Cardiac muscle cell (in vitro differentiated cells and primary cell): ENCODE measurements around the gene BAMBI. TPM values are rescaled to one million over a fixed set of nuclear protein-coding genes. Genes with fewer than 3 reads are reported as not detected.

Source experiments
- DNase-seq, 2 donors: peaks; one replicate each; pipeline versions ENCODE4 v3.0.0 to v3.0.0-alpha.2; 2010 to 2017; ENCODE audit warnings: low read depth in 1 of 2, low spot score in 1 of 2
- H3K27ac ChIP-seq: fragments of 200-600 bp; sonication (generic); 2 replicates; pipeline ENCODE4 v1.5.1; 2016
- H3K27me3 ChIP-seq: fragments of 200-600 bp; sonication (generic); 2 replicates; pipeline ENCODE4 v1.6.0; 2016; ENCODE audit warnings: control low read depth
- H3K36me3 ChIP-seq: fragments of 200-600 bp; sonication (generic); 2 replicates; pipeline ENCODE4 v1.5.1; 2016; ENCODE audit warnings: control low read depth
- H3K4me1 ChIP-seq: fragments of 200-600 bp; sonication (generic); 2 replicates; pipeline ENCODE4 v1.8.1; 2017; ENCODE audit warnings: low read depth, mild to moderate bottlenecking, mixed run types
- H3K4me3 ChIP-seq: fragments of 200-600 bp; sonication (generic); 2 replicates; pipeline ENCODE4 v1.5.1; 2016; ENCODE audit warnings: mild to moderate bottlenecking
- H3K9me3 ChIP-seq: fragments of 200-600 bp; sonication (generic); 2 replicates; pipeline ENCODE4 v1.5.1; 2017; ENCODE audit warnings: low read depth, mild to moderate bottlenecking, control low read depth
- CTCF ChIP-seq: IDR thresholded peaks from 2 replicates; pipeline ENCODE4 v1.5.1; 2012; ENCODE audit warnings: low read depth, mild to moderate bottlenecking, low read length
- polyA plus RNA-seq: library from polyadenylated mRNA; unstranded; fragments of >200 nt; fragmentation: Nextera tagmentation; extraction: Ambion mirVana; gene quantifications from 2 replicates; pipeline ENCODE4 v1.2.1, GENCODE V29; 2016
- total RNA-seq: library from RNA; depleted of rRNA; stranded (reverse); fragments of >200 nt; gene quantifications from 2 replicates; pipeline ENCODE4 v1.2.3, GENCODE V29; 2016

Gene BAMBI
- total and polyA plus RNA-seq, 2 experiments from 2014 or later = 651 to 1,076 TPM

DNA sequence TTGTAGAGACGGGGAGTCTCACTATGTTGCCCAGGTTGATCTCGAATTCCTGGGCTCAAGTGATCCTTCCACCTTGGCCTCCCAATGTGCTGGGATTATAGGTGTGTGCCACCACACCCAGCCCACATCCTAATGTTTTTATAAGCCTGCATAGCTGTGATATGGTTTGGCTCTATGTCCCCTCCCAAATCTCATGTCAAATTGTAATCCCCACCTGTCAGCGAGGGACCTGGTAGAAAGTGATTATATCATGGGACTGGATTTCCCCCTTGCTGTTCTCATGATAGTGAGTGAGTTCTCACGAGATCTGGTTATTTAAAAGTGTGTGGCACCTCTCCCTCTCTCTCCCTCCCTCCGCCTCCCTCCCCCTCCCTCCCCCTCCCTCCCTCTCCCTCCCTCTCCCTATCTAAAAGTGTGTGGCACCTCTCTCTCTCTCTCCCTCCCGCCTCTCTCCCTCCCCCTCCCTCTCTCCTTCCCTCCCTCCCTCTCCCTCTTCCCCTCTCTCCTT lies 13.9 kb downstream of the BAMBI start:
- Histone ChIP-seq H3K9me3 (no peaks in the 10 kb centered on the region), H3K27ac (no peak overlapping the region), H3K27me3 (no peaks in the 10 kb centered on the region), H3K4me1 (peaks cover 11% of the 10 kb centered on the region), H3K4me3 (no peak overlapping the region), H3K36me3 (no peaks in the 10 kb centered on the region)
- no peak for TF ChIP-seq CTCF
- DNase-seq = no peak

- Histone ChIP-seq H3K27ac (no peak overlapping the region), H3K36me3 (no peaks in the 10 kb centered on the region), H3K4me1 (peaks cover 6% of the 10 kb centered on the region), H3K27me3 (no peaks in the 10 kb centered on the region), H3K4me3 (no peak overlapping the region), H3K9me3 (no peaks in the 10 kb centered on the region)
- TF ChIP-seq CTCF = no peak
- no peak for DNase-seq
Observed at GRCh38 chr10:28692050-28692449, 14.7 kb downstream of the BAMBI start.

- Histone ChIP-seq H3K27ac (no peak overlapping the region), H3K36me3 (no peaks in the 10 kb centered on the region), H3K9me3 (no peaks in the 10 kb centered on the region), H3K4me3 (no peak overlapping the region), H3K27me3 (no peaks in the 10 kb centered on the region), H3K4me1 (peaks cover 5% of the 10 kb centered on the region)
- DNase-seq = no peak
- no peak for TF ChIP-seq CTCF
Observed at GRCh38 chr10:28694530-28694929, 17.2 kb downstream of the BAMBI start.

- no peak overlapping the region for H3K4me3 ChIP-seq
Observed at GRCh38 chr10:28698075-28698474, 20.8 kb downstream of the BAMBI start.

GRCh38 chr10:28704464-28705161 lies 27.3 kb downstream of the BAMBI start:
- H3K27ac ChIP-seq = peak overlapping the region; percentile 59
- DNase-seq = no peak
- H3K9me3 ChIP-seq = no peaks in the 10 kb centered on the region
- no peaks in the 10 kb centered on the region for H3K4me1 ChIP-seq
- H3K36me3 ChIP-seq = no peaks in the 10 kb centered on the region
- no peak overlapping the region for H3K4me3 ChIP-seq
- no peak for TF ChIP-seq CTCF
- H3K27me3 ChIP-seq = no peaks in the 10 kb centered on the region

More at GRCh38 chr10:28698075-28698474, 20.8 kb downstream of the BAMBI start:
- no peak for DNase-seq
- H3K36me3 ChIP-seq = no peaks in the 10 kb centered on the region
- no peaks in the 10 kb centered on the region for H3K27me3 ChIP-seq
- no peak overlapping the region for H3K27ac ChIP-seq
- no peaks in the 10 kb centered on the region for H3K9me3 ChIP-seq
- no peak for TF ChIP-seq CTCF
- H3K4me1 ChIP-seq = no peaks in the 10 kb centered on the region
